Right lobe of liver (tissue), 4 donors: ENCODE measurements around the gene SLC6A3.

ENCODE experiments used
- POLR2A ChIP-seq: fragments of 450-650 bp; IDR thresholded peaks from one replicate; pipeline ENCODE4 v1.6.1; 2017; ENCODE audit warnings: antibody characterized with exemption, mild to moderate bottlenecking
- TF ChIP-seq, protein P1 (sequence below), 4 donors: fragments of 200-600 bp in 3 of 4; fragments of 450-650 bp in 1 of 4; IDR thresholded peaks; one replicate each; pipeline versions ENCODE4 v1.5.1 to v1.8.0; 2016 to 2022; ENCODE audit warnings: antibody characterized with exemption in 4 of 4, mild to moderate bottlenecking in 2 of 4
- donor health status: DM: no; HTN: no; CAD: no.
- donor health status: DM: no; HTN: no; CAD: no.
- donor health status: DM: no; HTN: yes; CAD: no.

DNA sequence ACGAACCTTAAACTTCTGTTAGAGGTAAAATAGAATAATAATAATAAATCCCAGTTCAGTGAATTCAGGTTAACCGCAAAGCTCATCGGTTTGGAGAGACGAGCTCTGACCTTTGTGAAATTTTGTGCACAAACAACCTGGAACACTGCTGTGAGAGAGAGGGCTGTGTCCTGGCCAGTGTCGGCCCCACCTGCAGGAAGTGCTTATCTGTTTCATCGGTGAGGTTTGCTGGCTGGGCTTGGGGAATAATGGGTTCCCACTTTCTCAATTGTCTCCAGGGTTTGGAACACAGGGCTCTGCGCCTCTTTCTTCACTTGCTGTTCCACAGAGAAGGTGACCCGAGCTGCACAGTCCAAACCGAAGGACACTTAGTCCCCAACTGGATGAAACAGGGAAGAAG, 81.0 kb downstream of the SLC6A3 start:
- TF ChIP-seq, protein P1, sequence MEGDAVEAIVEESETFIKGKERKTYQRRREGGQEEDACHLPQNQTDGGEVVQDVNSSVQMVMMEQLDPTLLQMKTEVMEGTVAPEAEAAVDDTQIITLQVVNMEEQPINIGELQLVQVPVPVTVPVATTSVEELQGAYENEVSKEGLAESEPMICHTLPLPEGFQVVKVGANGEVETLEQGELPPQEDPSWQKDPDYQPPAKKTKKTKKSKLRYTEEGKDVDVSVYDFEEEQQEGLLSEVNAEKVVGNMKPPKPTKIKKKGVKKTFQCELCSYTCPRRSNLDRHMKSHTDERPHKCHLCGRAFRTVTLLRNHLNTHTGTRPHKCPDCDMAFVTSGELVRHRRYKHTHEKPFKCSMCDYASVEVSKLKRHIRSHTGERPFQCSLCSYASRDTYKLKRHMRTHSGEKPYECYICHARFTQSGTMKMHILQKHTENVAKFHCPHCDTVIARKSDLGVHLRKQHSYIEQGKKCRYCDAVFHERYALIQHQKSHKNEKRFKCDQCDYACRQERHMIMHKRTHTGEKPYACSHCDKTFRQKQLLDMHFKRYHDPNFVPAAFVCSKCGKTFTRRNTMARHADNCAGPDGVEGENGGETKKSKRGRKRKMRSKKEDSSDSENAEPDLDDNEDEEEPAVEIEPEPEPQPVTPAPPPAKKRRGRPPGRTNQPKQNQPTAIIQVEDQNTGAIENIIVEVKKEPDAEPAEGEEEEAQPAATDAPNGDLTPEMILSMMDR (IDR thresholded peaks at IDR 0.05), result no peak
- TF ChIP-seq POLR2A, result no peak
